ENCODE data around the gene FTO. TPM values are rescaled to one million over a fixed set of nuclear protein-coding genes. Genes with fewer than 3 reads are reported as not detected.
"Not testable (repeated sequence)": the region's sequence is repeated elsewhere in the genome, so short reads cannot be mapped to it uniquely, and the experiment has no call there.

The FTO gene
- total RNA-seq, 1 donor from 2014 or later: 69.5 TPM

DNA sequence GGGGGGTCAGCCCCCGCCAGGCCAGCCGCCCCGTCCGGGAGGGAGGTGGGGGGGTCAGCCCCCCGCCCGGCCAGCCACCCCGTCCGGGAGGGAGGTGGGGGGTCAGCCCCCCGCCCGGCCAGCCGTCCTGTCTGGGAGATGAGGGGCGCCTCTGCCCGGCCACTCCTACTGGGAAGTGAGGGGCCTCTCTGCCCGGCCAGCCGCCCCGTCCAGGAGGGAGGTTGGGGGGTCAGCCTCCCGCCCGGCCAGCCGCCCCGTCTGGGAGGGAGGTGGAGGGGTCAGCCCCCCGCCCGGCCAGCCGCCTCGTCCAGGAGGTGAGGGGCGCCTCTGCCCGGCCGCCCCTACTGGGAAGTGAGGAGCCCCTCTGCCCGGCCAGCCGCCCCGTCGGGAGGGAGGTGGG, 5.7 kb upstream of the FTO start:
- intact Hi-C loops (cut with DNase I); DNase-seq (ENCODE audit: missing footprints); ATAC-seq: not testable (repeated sequence)

DNA sequence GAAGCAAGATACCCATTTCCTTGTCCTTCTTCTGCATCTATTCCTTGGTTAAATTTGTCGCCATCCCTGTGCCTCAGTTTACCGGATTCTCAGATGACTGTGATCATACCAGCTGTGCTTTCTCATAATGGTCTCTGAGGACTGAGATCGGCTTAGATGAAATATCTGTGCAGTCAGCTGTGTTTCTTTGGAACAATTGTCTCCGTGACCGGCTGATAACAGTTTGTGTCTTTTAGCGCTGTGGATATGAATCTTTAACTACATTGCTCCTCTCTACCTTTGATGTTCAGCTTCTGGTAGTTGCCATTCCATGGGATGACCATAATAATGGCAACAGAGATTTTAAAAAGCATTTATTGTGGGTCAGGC, 473 bp downstream of the FTO start:
- intact Hi-C loops (cut with DNase I): loop anchor here (10.0 kb wide), 2 partner anchors 650 to 1230 kb away; partner anchors contain the start of genes CHD9, CHD9NB and IRX5
- no peak for ATAC-seq
- DNase-seq (ENCODE audit: missing footprints): no peak

DNA sequence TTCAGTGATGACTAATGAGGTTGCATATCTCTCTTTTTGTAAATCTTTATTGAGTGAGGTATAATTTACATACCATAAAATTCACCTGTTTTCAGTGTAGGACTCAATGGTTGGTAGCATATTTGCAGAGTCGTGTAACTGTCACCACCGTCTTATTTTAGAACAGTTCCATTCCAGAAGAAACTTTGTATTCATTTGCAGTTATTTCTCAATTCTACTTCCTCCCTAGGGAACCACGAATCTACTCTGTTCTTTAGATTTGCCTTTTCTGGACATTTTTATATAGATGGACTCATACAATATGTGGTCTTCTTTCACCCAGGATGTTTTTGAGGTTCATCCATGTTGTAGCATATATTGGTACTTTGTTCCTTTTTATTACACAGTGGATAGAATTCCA, 3.7 kb downstream of the FTO start:
- intact Hi-C loops (cut with DNase I): loop anchor here (10.0 kb wide), 2 partner anchors 653 to 1227 kb away; partner anchors contain the start of genes CHD9, CHD9NB and IRX5

DNA sequence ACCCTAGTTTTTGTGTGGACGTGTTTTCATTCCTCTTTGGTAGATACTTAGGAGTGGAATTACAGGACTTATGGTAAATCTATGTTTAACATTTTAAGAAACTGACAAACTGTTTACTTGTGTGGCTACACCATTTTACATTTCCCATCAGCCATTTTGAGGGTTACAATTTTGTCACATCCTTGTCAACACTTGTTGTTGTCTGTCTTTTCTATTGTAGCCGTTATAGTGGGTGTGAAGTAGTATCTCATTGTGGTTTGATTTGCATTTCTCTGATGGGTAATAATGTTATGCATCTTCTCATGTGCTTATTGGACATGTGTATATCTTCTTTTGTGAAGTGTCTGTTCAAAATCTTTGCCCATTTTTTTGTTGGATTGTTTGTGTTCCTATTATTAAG, 4.5 kb downstream of the FTO start:
- intact Hi-C loops (cut with DNase I): loop anchor here (10.0 kb wide), 2 partner anchors 654 to 1226 kb away; partner anchors contain the start of genes CHD9, CHD9NB and IRX5
- no peak for DNase-seq (ENCODE audit: missing footprints)
- no peak for ATAC-seq

More for the DNA sequence above, 3.7 kb downstream of the FTO start:
- DNase-seq (ENCODE audit: missing footprints): no peak
- no peak for ATAC-seq

DNA sequence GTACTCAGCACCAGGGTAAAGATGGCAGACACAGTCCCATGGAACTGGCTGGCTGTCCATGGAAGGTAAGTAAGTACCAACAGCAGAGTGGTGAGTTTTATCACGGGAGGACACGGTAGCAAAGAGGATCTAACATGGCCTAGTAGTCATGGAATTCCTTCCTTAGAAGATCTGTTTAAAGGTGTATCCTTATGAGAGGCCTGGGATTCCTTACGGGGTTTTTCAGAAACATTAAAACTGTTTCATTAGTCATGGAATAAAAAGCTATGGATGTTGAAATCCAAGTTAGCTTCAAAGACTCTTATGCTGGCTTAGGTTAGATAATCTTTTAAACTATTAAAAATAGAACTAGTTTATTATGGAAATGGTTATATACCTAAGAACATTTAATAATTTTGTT, 7.4 kb downstream of the FTO start:
- intact Hi-C loops (cut with DNase I): no loop called here
- ATAC-seq (no peak), DNase-seq (ENCODE audit: missing footprints) (no peak)

DNA sequence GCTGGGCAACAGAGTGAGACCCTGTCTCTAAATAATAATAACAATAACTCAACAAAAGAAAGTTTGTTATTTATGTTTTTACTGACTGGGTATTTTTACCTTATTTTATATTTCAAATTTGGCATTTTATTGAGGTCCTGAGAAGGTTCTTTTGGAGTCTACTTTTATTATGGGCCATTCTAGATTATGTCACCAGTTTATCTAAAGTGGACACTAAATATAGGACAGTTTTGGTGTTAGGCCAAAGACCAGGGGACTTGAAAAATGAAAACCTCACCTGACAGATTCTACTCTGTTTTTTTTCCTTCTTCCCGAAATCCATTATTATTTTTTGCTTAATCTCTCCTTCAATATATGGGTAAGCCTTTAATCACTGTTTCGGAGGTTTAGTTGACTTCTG, 8.1 kb downstream of the FTO start:
- DNase-seq (ENCODE audit: missing footprints) (no peak), ATAC-seq (no peak)
- intact Hi-C loops (cut with DNase I): no loop called here

DNA sequence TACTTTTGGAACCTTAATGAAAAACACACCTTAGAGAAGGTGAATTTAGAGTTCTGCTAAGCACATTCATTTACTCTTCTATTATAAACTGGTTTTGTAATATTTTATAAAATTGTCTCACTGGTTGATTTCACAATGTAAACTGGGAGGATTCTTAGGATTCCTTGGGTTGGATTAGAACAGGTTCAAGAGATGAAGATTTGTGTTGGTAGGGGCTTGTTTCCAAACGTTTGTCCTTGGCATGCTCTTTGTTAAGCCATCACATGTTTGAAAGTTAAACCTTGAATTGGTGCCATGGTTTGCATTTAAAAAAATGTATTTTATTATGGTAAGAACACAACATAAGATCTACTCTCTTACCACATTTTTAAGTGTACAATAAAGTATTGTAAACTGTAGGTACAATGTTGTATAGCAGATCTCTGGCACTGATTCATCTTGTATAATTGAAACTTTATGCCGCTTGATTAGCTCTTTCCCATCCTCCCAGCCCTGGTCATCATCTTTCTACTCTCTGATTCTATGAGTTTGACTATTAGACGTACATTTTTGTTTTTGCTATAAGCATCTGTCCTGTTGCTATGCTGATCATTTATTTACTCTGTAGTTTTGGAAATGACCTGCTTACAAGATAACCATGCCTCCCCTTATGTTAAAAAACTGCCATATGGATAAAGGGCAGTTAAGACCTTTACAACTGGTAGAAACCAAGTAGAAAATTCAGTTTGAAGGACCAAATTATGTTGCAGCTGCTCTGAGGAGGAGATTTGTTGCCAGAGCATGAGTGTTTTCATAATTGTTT, 9.6 kb downstream of the FTO start:
- DNase-seq (ENCODE audit: missing footprints) (no peak), ATAC-seq (no peak)
- intact Hi-C loops (cut with DNase I): no loop called here

DNA sequence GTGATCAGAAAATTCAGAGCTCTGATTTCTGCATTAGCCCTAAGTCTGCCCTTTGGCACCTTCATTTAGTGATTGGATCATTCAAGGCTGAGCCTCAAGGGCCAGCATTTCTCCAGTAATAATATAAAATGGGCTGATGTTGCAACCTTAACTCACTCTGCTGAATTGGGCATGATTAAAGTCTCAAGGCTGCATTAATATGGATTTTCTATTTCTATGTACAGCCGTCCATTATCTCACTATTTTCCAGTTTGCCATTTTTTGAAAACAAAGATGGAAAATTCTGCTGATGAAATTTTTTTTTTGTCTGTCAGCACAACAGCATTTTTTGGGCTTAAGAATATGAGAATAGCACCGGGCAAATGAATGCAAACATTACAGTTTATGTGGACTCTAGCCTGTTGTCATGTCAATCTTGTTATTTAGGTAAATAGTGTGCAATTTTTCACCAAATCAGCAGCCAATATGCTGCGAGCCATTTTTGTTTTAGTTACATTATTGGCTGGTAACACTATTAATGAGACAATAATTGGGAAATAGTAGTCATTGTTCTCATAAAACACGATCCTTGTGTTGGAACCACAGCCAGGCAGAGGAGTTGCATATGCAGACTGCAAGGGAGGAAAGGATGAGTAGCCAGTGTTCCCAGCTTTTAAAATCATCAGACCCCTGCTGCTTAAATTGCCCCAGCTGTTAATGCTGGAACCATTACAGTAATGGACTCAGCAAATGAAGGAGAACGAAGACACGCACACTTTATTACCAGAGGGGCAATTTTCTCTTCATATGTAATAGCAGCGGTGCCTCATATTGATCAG, 10.5 kb downstream of the FTO start:
- intact Hi-C loops (cut with DNase I): no loop called here
- DNase-seq (ENCODE audit: missing footprints) (no peak), ATAC-seq (peak; percentile 65)

DNA sequence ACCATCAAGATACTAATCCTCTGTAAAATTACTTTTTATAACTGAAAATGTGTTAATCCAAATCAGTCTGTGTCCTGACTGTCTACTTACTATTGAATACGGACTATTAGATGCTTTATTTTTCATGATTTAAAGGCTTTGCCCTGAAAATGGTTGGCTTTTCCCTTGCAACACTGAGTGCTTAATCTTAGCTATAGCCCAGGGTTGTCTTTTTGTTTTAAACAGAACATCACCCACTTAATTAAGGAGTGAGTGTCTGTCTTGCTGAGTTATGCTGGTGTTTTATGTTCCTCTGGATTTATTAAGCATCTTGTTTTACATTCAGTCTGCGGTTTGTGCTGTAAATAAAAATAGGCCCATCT, 11.0 kb downstream of the FTO start:
- intact Hi-C loops (cut with DNase I): no loop called here
- ATAC-seq (no peak), DNase-seq (ENCODE audit: missing footprints) (no peak)

DNA sequence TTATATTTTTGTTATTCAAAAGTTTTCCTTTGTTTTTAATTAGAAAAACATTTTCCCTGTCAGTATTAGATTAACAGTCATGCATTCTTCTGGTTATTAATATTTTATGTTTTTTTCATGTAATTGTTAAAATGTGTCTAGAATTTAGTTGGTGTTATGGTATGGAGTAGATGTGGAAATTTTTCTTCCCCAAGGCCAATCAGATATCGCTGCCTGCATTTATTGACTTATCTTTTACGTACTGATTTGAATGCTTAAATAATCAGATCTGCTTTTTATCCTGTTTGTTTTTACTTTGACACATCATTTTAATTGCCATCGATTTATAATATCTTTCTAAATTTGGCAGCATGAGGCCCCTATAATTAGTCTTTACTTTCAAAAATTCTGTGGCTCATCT, 13.6 kb downstream of the FTO start:
- DNase-seq (ENCODE audit: missing footprints): no peak
- intact Hi-C loops (cut with DNase I): no loop called here
- no peak for ATAC-seq

DNA sequence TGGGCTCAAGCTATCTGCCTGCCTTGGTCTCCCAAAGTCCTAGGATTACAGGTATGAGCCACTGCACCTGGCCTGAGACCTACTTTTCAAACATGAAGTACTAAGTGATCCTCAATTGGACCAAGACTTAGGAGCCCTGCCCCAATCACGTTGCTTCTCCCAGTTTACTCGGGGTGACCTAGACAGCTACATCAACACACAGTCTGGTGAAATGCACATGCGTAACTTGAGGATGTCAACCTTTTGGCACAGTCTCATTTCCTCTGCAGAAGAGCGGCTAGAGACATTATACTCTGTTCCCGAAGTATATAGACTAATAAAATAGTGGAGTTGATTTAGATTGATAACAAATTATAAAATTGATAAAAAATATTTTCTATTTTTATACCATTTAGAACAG, 17.1 kb downstream of the FTO start:
- intact Hi-C loops (cut with DNase I): no loop called here
- no peak for ATAC-seq
- no peak for DNase-seq (ENCODE audit: missing footprints)

DNA sequence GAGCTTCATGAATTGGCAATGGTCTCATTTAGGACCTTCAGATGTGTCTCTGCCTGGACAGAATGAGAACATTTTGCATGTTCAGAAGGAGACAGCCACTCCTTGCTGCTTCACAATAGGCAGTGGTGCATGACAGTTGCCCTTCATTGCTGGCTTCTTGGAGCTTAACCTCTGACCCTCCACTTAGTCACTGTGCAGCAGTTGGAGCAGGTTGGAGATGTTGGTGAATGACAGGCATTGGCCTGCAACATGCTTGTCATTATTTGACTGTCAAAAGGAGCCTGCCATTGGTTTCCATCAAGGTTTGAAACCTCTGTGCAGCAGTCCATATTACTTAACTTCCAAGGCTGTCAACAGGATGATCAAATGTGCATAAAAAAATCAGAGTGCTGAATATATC, 22.7 kb downstream of the FTO start:
- DNase-seq (ENCODE audit: missing footprints) (no peak), ATAC-seq (no peak)
- intact Hi-C loops (cut with DNase I): no loop called here

DNA sequence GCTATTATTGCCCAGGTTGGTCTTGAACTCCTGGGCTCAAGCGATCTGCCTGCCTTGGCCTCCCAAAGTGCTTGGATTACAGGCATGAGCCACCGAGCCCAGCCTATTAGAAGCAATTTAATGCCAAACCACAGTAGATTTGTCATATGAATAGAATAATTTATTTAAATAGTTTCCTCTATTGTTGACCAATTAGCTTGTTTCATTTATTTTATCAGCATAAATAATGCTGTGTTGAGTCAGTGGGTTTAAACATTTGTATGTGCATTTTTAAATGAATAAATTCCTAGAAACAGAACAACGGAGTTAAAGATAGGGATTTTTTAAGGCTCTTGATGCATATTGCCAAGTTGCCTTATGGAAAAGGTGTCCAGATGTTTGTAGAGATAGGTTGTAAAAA, 26.7 kb downstream of the FTO start:
- ATAC-seq: no peak
- no peak for DNase-seq (ENCODE audit: missing footprints)
- intact Hi-C loops (cut with DNase I): no loop called here

DNA sequence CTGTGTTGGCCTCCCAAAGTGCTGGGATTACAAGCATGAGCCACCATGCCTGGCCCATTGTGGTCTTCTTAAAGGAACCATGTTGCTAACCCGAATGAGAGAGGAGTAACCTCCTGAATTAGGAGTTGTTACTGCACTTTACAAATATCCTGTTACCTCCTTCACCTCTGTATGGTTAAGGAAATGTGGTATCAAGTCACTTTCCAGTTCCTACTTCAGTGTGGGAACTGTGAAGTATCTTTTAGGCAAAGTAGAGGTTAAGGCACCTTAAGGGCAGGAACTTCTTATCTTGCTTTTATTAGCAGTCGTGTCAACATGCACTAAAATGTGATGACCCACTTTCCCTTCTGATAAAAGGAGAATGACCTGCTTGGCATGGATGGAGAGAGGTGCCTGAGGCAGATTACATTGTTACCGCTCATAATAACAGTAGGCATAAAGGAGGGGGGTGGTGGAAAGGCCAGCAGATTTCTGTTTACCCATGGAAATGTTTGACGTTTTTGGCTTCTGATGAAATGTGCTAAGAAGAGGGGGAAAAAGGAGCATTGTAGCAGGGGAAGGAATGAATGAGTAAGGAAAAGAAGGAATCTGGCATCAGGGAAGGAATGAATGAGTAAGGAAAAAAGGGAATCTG, 28.5 kb downstream of the FTO start:
- ATAC-seq (peak; percentile 60), DNase-seq (ENCODE audit: missing footprints) (no peak)
- intact Hi-C loops (cut with DNase I): no loop called here

DNA sequence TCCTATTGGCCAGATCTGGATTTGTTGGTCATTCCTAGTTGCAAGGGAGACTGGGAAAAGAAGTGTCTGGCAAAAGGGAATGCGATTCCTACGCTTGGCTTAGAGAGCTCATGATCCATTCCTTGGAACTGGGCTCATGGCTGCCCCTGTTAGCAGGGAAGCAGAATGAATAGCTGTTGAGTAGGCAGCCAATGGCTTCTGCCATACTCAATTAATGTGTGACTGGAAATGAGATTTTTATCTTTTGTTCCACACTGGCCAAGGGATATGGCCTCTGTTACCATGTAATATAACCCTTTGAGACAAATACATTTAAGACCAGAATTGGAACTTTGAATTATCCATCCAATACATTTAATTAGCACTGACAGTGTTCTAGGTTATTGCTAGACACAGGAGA, 31.0 kb downstream of the FTO start:
- no peak for ATAC-seq
- intact Hi-C loops (cut with DNase I): no loop called here

DNA sequence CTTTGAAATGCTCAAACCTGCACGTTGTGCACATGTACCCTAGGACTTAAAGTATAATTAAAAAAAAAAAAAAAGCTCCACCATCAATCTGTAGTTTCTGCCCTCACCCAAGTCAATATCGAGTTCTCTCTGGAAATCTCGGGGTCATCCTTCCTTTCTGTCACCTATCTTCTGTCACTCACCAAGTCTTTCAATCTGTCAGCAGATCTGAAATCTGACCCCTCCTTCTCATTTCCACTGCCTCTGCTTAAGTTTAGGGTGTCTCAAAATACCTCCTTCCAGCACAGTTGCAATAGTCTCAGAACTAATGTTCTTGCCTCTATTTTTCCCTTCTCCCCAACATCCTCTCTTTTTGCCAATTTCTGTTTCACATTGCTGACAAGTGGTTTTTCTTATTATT, 32.3 kb downstream of the FTO start:
- DNase-seq (ENCODE audit: missing footprints) (no peak), ATAC-seq (no peak)
- intact Hi-C loops (cut with DNase I): no loop called here

More for the DNA sequence above, 31.0 kb downstream of the FTO start:
- DNase-seq (ENCODE audit: missing footprints): no peak

DNA sequence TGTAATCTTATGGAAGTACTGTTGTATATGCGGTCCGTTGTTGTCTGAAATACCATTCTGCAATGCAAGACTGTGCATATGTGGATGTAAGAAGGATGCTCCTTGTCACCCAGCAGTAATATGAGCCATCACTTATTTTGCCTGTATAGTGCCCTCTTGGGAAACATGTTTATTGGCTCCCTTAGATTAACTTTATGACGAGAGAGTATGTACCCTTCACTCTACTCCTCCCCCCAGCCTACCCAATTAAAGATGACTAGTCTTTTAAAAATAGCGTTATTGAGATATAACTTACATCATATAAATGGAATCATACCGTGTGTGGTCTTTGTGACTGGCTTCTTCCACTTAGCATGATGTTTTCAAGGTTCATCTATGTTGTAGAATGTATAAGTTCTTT, 33.6 kb downstream of the FTO start:
- intact Hi-C loops (cut with DNase I): no loop called here
- ATAC-seq: no peak
- DNase-seq (ENCODE audit: missing footprints): no peak

DNA sequence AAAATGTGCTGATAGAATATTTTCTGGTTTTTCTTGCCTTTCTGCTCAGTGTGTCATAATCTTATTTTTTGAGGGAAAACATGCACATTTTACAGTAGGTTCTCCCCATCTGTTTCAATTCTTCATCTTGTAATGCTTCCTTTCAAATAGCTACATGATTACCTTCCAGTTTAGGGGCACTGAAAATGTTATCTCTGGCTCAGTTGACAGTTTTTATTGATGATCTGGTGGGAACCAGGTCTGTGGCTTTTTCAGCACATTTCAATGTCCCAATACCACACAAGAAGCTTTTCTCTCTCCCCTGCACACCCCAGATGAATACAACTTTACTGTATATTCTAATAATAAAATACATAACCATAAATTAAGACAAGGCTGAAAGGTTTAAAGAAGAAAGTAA, 36.5 kb downstream of the FTO start:
- ATAC-seq (no peak), DNase-seq (ENCODE audit: missing footprints) (no peak)
- intact Hi-C loops (cut with DNase I): no loop called here

DNA sequence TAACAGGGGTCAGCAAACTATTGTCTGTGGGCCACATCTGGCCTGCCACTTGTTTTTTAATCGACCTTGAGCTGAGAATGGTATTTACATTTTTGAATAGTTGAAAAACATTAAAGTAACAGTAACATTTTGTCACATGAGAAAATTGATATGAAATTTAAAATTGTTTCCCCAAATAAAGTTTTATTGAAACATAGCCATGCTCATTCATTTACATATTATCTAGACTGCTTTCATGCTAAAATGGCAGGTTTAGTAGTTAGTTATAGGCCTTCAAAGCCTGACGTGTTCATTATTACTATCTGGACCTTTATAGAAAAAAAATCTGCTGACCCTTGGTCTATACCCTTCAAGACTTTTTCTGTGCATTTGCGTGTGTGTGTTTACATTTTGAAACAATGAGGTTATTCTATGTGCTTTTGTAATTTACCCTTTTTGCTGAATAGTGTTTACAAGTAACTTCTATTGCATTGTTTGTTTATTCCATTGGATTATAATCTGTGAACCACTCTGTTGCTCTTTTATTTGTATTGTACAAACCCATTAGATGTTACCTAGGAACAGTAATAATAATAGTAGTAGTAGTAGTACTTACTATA, 37.1 kb downstream of the FTO start:
- intact Hi-C loops (cut with DNase I): no loop called here
- no peak for DNase-seq (ENCODE audit: missing footprints)

More for the DNA sequence above, 37.1 kb downstream of the FTO start:
- no peak for ATAC-seq

Data from Right ventricle myocardium inferior (tissue), 1 donor.